ENCODE data around the gene ARID3C.

The ARID3C gene

DNA sequence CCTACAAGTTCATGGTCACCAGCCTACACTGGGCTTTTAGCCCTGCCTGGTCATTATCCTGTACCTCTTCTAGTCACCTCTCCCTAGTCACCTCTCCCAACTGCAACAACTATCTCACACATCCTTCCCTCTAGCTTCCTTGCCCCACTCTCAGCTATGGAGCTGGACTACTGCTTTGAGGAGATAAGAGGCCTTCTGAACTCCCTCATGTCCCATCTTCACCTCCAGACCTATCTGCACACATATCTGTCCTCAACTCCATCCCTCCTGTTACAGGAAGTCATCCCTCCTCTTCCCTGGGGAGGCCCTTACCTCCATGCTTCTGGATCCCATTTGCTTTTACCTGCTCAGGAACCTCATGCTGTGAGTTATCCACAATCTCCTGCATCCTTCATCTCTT lies 22.7 kb downstream of the ARID3C start:
- TF ChIP-seq, protein P1, sequence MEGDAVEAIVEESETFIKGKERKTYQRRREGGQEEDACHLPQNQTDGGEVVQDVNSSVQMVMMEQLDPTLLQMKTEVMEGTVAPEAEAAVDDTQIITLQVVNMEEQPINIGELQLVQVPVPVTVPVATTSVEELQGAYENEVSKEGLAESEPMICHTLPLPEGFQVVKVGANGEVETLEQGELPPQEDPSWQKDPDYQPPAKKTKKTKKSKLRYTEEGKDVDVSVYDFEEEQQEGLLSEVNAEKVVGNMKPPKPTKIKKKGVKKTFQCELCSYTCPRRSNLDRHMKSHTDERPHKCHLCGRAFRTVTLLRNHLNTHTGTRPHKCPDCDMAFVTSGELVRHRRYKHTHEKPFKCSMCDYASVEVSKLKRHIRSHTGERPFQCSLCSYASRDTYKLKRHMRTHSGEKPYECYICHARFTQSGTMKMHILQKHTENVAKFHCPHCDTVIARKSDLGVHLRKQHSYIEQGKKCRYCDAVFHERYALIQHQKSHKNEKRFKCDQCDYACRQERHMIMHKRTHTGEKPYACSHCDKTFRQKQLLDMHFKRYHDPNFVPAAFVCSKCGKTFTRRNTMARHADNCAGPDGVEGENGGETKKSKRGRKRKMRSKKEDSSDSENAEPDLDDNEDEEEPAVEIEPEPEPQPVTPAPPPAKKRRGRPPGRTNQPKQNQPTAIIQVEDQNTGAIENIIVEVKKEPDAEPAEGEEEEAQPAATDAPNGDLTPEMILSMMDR (IDR thresholded peaks at IDR 0.05; ENCODE audit: insufficient read depth, low read depth, low read length, missing control alignments): no peak
- no peak for DNase-seq (ENCODE audit: low read depth)
- no peak overlapping the region for H3K4me3 ChIP-seq (ENCODE audit: low read length)

DNA sequence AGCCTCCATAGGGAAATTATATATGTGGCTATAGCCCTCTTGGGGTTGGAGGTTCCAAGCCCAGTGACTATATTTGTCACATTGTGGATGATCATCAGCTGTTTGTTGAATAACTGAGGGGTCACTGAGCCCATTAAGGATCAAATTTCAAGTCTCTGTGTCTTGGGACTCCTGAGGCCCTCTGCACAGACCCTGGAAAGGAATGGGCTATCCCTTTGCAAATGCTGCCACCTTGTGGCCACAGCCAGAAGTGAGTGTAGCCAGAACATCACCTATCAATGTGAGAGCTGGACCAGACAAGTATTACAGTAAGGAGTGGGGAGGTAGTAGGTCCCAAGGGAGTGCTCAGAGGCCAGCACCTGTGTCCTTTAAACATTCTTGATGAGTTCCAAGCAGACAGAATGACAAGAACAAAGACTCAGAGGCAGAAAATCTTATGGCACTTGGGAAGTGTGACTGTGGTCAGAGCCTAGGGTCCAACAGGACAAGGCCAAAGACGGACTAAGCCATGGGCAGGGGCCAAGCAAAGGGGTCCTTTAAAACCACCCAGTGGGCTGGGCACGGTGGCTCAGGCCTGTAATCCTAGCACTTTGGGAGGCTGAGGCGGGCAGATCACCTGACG lies 25.1 kb downstream of the ARID3C start:
- TF ChIP-seq, protein P1 (IDR thresholded peaks at IDR 0.05; ENCODE audit: insufficient read depth, low read depth, low read length, missing control alignments): peak; percentile 96
- H3K4me3 ChIP-seq (ENCODE audit: low read length): no peak overlapping the region
- peak; percentile 73 for DNase-seq (ENCODE audit: low read depth)

DNA sequence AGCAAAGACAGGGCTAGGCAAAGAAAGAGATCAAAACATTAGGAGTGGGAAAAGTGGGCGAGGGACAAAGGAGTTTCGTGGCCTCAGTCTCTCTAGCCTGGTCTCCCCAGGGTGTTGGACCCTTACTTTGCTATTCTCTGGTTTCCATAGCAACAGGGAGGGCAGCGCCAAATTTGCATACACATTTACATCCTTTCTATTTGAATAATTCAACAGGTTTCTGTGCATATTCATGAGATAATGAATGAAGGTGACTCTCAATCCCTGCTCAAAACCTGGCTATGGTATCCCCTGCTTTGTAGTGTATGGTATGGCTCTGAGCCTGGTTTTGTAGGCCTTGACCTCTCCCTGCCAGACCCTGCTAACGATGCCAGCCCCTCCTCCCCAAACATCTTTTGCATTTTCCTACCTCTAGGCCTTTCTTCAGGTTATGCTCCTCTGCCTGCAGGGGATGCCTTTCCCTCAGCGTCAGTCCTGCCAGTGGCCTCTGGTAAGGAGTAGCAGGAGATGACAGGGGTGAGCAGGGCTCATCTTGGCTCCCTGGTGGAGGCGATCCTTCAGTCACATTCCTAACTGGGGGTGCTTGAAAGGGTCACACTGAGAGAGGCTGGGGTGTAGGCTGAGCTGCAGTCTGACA lies 26.8 kb downstream of the ARID3C start:
- H3K4me3 ChIP-seq (ENCODE audit: low read length): no peak overlapping the region
- TF ChIP-seq, protein P1 (IDR thresholded peaks at IDR 0.05; ENCODE audit: insufficient read depth, low read depth, low read length, missing control alignments): no peak
- no peak for DNase-seq (ENCODE audit: low read depth)

DNA sequence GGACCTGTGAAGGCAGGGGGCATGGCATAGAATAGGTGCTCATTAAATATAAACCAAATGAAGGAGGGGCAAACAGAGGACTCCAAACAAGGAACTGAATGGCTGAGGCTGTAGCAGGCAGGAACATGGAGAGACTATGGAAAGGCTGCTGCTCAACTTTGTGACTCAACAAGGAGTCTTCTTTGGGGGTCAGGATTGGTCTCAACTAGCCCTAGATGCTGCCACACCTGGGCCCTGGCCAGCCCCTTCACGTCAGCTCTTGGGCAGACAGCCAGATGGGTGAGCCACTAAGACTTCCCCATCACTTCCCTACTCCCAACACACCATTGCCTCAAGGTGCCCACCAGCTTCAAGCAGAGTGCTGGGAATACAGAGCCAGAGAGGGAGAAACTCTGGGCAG lies 28.0 kb downstream of the ARID3C start:
- peak; percentile 97 for DNase-seq (ENCODE audit: low read depth)
- TF ChIP-seq, protein P1 (IDR thresholded peaks at IDR 0.05; ENCODE audit: insufficient read depth, low read depth, low read length, missing control alignments): no peak

DNA sequence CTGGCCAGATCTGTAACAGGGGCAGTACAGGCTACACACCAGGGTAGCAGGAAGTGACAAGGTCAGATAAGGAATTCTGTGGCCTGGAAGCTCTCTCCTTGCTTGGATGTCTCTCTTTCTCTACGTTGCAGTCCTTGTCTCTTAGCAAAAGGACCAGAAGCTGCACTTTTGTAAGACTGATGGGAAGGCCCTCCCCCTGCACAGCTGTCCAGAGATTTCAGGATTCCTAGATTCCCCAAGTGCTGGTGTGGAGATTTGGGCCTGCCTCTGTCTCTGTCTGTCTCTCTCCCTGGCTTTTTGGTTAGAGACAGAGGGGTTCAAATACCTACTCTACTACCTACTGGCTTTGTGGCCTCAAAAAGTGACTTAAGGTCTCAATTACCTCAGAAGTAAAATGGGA lies 29.3 kb downstream of the ARID3C start:
- no peak overlapping the region for H3K4me3 ChIP-seq (ENCODE audit: low read length)
- DNase-seq (ENCODE audit: low read depth): no peak
- TF ChIP-seq, protein P1 (IDR thresholded peaks at IDR 0.05; ENCODE audit: insufficient read depth, low read depth, low read length, missing control alignments): no peak

More for the DNA sequence above, 28.0 kb downstream of the ARID3C start:
- H3K4me3 ChIP-seq (ENCODE audit: low read length): no peak overlapping the region

DNA sequence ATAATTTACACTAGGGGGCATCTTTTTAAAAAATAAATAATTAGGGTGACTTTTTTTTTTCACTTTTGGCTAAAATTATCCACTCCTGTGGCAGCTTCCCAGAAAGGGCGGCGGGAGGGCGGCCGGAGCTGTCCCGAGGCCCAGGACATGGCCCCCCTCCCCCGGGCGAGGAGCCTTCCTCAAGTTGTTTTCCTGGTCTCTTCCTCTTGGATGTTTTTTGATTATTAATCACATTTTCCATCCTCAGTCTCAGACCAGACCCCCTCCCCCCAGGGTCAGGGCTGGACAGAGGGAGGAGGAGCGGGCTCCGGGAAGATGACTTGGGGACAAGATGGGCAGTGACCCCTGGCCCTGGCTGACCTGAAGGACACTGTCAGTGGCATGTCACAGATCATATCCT lies 34.7 kb downstream of the ARID3C start:
- H3K4me3 ChIP-seq (ENCODE audit: low read length): no peak overlapping the region
- no peak for DNase-seq (ENCODE audit: low read depth)
- TF ChIP-seq, protein P1 (IDR thresholded peaks at IDR 0.05; ENCODE audit: insufficient read depth, low read depth, low read length, missing control alignments): no peak

All from epithelial cell of esophagus (primary cell).